GM21360 (cell line): Measurements from ENCODE around the gene R3HDM4.
"Not testable (repeated sequence)": the region's sequence is repeated elsewhere in the genome, so short reads cannot be mapped to it uniquely, and the experiment has no call there.

Experiments
- ATAC-seq: cut with Tn5 transposase; IDR thresholded peaks from one replicate; pipeline ENCODE4 v1.9.1; 2021; ENCODE audit warnings: mild to moderate bottlenecking, moderate library complexity; ENCODE audit not compliant: unreplicated experiment

R3HDM4 gene

GRCh38 chr19:877992-878660 lies 34.9 kb downstream of the R3HDM4 start:
- not testable (repeated sequence) for ATAC-seq

- no peak for ATAC-seq
Observed at GRCh38 chr19:876780-877314, 36.2 kb downstream of the R3HDM4 start.

GRCh38 chr19:876089-876488 lies 36.9 kb downstream of the R3HDM4 start:
- ATAC-seq: no peak

- no peak for ATAC-seq
Observed at GRCh38 chr19:875265-875879, 37.6 kb downstream of the R3HDM4 start.

GRCh38 chr19:873561-874041 lies 39.4 kb downstream of the R3HDM4 start:
- no peak for ATAC-seq

GRCh38 chr19:873084-873483 lies 39.9 kb downstream of the R3HDM4 start:
- no peak for ATAC-seq

- no peak for ATAC-seq
Observed at GRCh38 chr19:872266-872951, 40.6 kb downstream of the R3HDM4 start.

GRCh38 chr19:871446-872265 lies 41.4 kb downstream of the R3HDM4 start:
- ATAC-seq: no peak

GRCh38 chr19:870963-871401 lies 42.0 kb downstream of the R3HDM4 start:
- no peak for ATAC-seq

GRCh38 chr19:870314-870713 lies 42.7 kb downstream of the R3HDM4 start:
- no peak for ATAC-seq

- ATAC-seq: no peak
Observed at GRCh38 chr19:869245-870177, 43.5 kb downstream of the R3HDM4 start.

- no peak for ATAC-seq
Observed at GRCh38 chr19:868458-869244, 44.4 kb downstream of the R3HDM4 start.

- no peak for ATAC-seq
Observed at GRCh38 chr19:867855-868457, 45.1 kb downstream of the R3HDM4 start.

GRCh38 chr19:867301-867793 lies 45.7 kb downstream of the R3HDM4 start:
- no peak for ATAC-seq

GRCh38 chr19:866769-867300 lies 46.2 kb downstream of the R3HDM4 start:
- ATAC-seq: no peak

- ATAC-seq: no peak
Observed at GRCh38 chr19:863315-863620, 49.8 kb downstream of the R3HDM4 start.

GRCh38 chr19:862581-863314 lies 50.3 kb downstream of the R3HDM4 start:
- no peak for ATAC-seq
